Kidney epithelial cell (primary cell): ENCODE measurements around the gene MTOR. TPM values are rescaled to one million over a fixed set of nuclear protein-coding genes. Genes with fewer than 3 reads are reported as not detected.

Source experiments
- DNase-seq: peaks from one replicate; pipeline ENCODE4 v3.0.0-alpha.2; 2010; ENCODE audit warnings: low read depth
- H3K27me3 ChIP-seq: 2 replicates; pipeline ENCODE4 v1.6.0; 2011; ENCODE audit warnings: low read length; ENCODE audit not compliant: control insufficient read depth, insufficient read depth
- H3K36me3 ChIP-seq: 2 replicates; pipeline ENCODE4 v1.5.1; 2011; ENCODE audit warnings: low read length; ENCODE audit not compliant: control insufficient read depth, insufficient read depth
- H3K4me3 ChIP-seq: 2 replicates; pipeline ENCODE4 v1.5.1; 2011; ENCODE audit warnings: low read depth, mild to moderate bottlenecking, control low read depth, low read length
- total RNA-seq: library from RNA; depleted of rRNA; stranded (reverse); fragments of >200 nt; gene quantifications from 2 replicates; pipeline ENCODE4 v1.2.3, GENCODE V29; 2015
- TF ChIP-seq, protein P1 (sequence below): IDR thresholded peaks from 2 replicates; pipeline ENCODE4 v1.5.1; 2011; ENCODE audit warnings: mild to moderate bottlenecking, moderate library complexity, low read length, control low read depth, inconsistent platforms; ENCODE audit not compliant: insufficient read depth, poor library complexity, severe bottlenecking

Gene MTOR
- total RNA-seq, 1 donor from 2014 or later, result 41.3 TPM

DNA sequence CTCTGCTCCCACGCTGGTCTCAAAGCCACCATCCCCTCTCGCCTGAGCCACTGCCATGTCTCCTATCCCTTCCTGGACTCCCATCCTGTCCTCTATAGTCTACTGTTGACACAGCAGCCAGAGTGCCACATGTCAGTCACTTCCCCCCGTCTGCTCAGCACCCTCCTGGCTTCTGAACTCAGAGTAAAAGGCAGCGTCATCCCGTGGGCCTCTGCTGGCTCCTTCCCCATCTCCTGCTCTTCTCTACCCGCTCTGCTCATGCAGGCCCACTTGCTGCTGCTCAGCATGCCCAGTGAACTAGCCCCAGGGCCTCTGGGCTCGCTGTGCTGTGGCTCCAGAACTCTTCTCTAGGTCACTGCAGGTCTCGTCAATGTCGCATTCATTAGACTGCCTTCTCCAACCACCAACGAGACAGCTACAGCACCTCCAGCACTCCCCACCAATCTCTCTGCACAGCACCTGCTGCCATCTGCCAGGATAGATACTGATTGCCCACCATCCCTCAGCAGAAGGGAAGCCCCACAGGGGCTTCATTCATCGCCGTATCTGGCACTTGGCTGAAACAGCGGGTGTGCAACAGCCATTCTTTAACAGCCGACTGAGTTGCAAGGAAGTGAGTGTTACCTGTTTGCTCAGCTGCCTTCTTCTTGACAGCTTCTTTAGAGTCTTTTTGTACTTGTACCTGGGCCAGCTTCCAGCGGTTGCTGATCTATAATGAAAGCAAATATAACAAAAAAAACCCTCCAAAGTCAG lies 190.7 kb downstream of the MTOR start:
- H3K36me3 ChIP-seq, result peaks cover 4% of the 10 kb centered on the region
- H3K27me3 ChIP-seq, result no peaks in the 10 kb centered on the region
- H3K4me3 ChIP-seq, result no peak overlapping the region
- TF ChIP-seq, protein P1, sequence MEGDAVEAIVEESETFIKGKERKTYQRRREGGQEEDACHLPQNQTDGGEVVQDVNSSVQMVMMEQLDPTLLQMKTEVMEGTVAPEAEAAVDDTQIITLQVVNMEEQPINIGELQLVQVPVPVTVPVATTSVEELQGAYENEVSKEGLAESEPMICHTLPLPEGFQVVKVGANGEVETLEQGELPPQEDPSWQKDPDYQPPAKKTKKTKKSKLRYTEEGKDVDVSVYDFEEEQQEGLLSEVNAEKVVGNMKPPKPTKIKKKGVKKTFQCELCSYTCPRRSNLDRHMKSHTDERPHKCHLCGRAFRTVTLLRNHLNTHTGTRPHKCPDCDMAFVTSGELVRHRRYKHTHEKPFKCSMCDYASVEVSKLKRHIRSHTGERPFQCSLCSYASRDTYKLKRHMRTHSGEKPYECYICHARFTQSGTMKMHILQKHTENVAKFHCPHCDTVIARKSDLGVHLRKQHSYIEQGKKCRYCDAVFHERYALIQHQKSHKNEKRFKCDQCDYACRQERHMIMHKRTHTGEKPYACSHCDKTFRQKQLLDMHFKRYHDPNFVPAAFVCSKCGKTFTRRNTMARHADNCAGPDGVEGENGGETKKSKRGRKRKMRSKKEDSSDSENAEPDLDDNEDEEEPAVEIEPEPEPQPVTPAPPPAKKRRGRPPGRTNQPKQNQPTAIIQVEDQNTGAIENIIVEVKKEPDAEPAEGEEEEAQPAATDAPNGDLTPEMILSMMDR, result no peak
- DNase-seq, result no peak

DNA sequence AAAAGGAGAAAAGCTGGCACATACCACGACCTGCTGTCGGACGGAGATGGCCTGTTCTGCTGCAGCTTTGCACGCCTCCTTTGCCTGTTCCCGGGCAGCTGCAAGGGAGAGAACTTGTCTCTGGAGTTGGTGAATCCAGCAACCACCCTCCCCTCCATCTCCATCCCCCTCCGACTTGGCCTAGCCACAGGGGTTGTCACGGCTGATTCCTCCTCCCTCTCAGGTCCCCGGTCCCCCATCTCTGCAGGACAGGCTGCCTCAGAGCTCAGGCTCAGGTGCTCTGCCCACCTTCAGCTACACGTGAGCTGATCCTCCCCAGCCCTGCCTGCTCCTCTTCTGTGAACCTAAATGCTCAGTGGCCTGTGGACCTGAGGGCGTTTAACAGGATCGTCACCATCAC lies 191.5 kb downstream of the MTOR start:
- Histone ChIP-seq H3K27me3 (no peaks in the 10 kb centered on the region), H3K36me3 (peaks cover 4% of the 10 kb centered on the region), H3K4me3 (no peak overlapping the region)
- TF ChIP-seq, protein P1, result no peak
- DNase-seq, result no peak

DNA sequence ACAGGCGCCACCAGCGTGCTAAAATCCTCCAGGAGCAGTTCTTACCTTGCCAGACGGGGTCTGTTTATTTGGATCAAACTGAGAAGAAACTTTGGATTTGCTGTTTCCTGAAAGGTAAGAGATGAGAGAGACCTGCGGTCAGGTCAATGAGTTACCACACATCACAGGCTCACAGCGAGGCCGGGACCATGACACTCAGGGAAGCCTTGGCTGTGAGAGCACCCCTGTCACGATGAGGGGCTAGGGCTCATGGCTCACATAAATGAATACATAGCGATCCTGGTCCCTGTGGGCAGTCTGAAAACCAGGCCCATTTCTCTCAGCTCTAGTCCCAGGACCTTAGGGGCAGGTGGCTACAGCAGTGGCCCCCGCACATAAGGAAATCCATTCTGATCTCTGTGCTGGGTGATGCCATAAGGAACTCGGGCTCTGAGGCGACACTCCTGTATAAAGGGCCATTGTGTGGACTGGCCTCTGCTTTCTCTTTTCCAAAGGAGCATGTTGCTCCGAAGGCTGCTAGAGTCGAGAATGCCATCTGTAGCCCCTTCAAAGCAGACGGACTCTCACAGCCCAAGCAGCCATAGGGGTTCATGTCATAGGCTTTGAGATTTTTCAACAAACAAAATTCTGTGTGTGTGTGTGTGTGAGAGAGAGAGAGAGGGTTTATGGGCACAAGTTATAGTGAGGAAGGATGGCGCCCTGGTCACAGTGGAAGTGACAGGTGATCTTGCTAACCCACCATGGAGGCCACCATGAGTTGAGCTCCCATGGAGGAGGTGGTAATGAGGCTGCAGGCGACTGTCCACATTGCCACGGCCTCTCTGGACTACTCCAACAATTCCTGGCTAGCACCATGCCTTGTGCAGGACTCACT lies 193.5 kb downstream of the MTOR start:
- no peak for DNase-seq
- TF ChIP-seq, protein P1, result no peak
- H3K36me3 ChIP-seq, result peaks cover 4% of the 10 kb centered on the region
- no peak overlapping the region for H3K4me3 ChIP-seq
- H3K27me3 ChIP-seq, result no peaks in the 10 kb centered on the region

DNA sequence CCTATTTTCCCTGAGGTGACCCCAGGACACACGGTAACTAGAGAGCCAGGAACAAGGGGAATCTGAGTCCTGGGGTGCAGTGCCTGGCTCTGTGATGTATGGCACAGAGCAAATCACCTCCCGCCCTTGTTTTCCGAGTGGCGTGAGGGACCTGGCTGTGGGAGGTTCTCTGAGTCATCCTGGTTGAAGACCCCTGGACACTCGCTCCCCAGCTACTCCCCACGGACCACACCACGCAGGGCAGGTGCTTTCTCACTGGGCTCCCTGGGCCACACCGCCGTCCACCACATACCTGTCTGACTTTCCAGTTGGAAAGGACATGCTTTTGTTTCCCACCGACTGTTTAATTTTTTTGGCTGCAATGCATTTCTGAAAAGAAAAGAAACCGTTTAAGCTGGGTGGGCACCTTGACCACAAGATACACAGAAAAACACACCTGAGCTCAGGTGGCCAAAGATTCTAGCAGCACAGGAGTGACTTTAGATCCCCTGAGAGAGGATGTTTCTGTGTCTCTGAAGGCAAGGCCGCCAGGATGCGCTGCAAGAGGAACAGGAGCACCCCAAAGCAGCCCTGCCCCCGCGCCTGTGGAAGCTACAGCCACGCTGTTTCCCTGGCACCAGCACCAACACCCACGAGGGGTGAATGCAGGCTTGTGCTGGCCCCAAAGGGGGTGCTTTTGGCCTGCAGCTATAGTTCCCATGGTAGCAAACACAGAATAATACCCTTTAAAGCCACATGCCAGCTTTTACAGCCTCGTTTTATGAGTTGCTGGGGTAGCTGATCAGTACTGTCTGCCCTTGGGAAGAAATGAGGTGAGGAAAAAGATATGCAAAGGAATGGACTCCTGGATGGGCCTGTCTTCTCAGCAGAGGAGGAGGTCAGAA lies 194.4 kb downstream of the MTOR start:
- Histone ChIP-seq H3K36me3 (peaks cover 4% of the 10 kb centered on the region), H3K27me3 (no peaks in the 10 kb centered on the region), H3K4me3 (no peak overlapping the region)
- no peak for DNase-seq
- TF ChIP-seq, protein P1, result no peak

DNA sequence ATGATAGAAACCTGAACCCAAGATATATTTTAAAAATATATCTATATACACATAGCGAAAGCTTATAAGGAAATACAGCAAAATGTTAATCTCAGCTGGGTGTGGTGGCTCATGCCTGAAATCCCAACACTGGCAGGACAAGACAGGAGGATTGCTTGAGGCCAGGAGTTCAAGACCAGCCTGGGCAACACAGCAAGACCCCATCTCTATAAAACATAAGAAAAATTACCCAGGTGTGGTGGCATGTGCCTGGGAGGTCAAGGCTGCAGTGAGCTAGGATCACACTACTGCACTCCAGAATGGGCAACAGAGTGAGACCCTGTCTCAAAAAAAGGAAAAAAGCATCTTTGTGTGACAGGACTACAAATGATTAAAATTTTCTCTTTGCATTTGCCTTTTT lies 196.6 kb downstream of the MTOR start:
- no peak for DNase-seq
- Histone ChIP-seq H3K4me3 (no peak overlapping the region), H3K27me3 (no peaks in the 10 kb centered on the region), H3K36me3 (peaks cover 4% of the 10 kb centered on the region)
- TF ChIP-seq, protein P1, result no peak
